ENCODE data around the gene GLUL. TPM values are rescaled to one million over a fixed set of nuclear protein-coding genes. Genes with fewer than 3 reads are reported as not detected.

GLUL gene
- total RNA-seq, 1 experiment from 2014 or later: 348 TPM

DNA sequence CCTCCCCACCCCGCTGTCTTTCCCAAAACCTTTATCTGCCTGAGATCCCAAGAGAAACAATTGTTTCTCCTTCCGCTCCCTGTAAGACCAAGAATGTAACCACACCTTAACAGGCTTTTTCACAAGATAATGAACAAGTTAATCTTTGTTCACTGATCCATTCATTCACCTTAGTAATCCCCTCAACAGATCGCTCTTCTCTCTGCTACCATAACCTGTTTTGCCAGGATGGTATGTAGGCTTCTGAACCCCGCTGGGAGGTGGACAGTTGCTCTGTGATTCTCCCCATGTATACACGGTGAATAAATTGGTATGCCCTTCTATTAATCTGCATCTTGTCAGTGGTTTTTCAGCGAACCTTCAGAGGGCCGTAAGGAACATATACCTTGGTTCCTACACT, 39.7 kb upstream of the GLUL start:
- H3K27ac ChIP-seq: no peak overlapping the region
- no peaks in the 10 kb centered on the region for H3F3A ChIP-seq (ENCODE audit: insufficient read depth, low read depth)
- ChIA-PET POLR2A (ENCODE audit: unreplicated experiment) (no interaction called here), CTCF (no interaction called here)
- no peaks in the 10 kb centered on the region for H3K9me2 ChIP-seq (ENCODE audit: insufficient read depth)
- no peak overlapping the region for H3K4me2 ChIP-seq
- no peaks in the 10 kb centered on the region for H4K20me1 ChIP-seq (ENCODE audit: insufficient read depth)
- H3K27me3 ChIP-seq (ENCODE audit: insufficient read depth, low read depth): no peaks in the 10 kb centered on the region
- H3K4me1 ChIP-seq (replicated peaks; ENCODE audit: insufficient read depth): no peaks in the 10 kb centered on the region
- H3K79me2 ChIP-seq (ENCODE audit: low read depth): no peaks in the 10 kb centered on the region
- no peak overlapping the region for H2AFZ ChIP-seq
- intact Hi-C loops (cut with micrococcal nuclease; ENCODE audit: unreplicated experiment): no loop called here
- H3K36me3 ChIP-seq (ENCODE audit: low read depth): no peaks in the 10 kb centered on the region
- DNase-seq: no peak
- H3K9me3 ChIP-seq (ENCODE audit: insufficient read depth, low read depth): no peaks in the 10 kb centered on the region
- BruUV-seq (replicated peaks): no TSS peak
- TF ChIP-seq EZH2 (IDR thresholded peaks at IDR 0.05; ENCODE audit: low read depth): no peak
- TF ChIP-seq, protein P1, sequence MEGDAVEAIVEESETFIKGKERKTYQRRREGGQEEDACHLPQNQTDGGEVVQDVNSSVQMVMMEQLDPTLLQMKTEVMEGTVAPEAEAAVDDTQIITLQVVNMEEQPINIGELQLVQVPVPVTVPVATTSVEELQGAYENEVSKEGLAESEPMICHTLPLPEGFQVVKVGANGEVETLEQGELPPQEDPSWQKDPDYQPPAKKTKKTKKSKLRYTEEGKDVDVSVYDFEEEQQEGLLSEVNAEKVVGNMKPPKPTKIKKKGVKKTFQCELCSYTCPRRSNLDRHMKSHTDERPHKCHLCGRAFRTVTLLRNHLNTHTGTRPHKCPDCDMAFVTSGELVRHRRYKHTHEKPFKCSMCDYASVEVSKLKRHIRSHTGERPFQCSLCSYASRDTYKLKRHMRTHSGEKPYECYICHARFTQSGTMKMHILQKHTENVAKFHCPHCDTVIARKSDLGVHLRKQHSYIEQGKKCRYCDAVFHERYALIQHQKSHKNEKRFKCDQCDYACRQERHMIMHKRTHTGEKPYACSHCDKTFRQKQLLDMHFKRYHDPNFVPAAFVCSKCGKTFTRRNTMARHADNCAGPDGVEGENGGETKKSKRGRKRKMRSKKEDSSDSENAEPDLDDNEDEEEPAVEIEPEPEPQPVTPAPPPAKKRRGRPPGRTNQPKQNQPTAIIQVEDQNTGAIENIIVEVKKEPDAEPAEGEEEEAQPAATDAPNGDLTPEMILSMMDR (conservative IDR thresholded peaks at IDR 0.05): no peak
- no peak overlapping the region for H3K4me3 ChIP-seq

DNA sequence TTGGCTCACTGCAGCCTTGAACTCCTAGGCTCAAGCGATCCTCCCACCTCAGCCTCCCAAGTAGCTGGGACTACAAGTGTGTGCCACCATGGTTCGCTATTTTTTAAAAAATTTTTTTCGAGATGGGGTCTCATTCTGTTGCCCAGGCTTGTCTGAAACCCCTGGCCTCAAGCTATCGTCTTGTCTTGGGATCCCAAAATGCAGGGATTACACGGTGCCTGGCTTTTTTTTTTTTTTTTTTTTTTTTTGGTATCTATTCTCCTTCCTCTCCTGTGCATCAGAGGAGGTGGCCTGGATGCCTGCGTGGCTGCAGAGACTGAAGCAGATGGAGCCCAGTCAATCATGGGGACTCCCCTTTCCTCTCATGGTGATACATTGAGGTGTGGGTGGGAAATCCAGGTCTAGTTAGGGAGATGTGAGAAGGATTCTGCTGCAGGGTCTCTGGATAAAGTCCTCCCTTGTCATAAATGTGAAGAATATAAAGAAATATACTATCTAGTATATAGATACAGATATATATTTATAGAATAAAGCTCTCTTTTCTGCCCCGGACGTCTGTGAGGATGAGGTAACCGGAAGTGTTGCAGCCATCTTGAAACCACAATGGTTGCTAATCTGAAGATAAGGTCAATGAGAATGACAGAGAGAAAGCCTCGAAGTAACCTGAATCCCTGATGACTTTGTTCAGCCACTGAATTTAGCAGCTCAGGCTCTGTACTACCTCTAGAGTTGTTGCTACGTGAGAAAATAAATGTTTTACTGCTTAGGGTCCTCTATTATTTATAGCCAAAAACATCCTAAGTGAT, 38.9 kb upstream of the GLUL start:
- H3K36me3 ChIP-seq (ENCODE audit: low read depth): no peaks in the 10 kb centered on the region

DNA sequence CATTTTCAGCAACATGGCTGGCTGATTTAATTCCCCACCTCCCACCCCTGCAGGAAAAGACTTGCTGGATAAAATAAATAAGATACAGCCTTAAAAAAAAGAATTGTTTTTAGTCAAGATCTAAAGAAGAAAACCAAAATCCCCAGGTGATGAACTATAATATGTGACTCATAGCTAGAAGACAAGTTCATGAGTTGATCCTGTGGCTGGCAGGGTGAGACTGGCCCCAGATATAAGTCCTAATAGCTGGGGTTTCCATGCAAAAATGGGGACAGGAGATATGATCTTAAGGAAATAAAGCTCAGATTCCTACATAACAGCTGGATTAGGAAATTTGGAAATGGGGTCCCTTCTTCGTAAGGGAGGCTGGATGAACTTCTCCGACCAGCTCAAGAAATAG, 36.5 kb upstream of the GLUL start:
- no peaks in the 10 kb centered on the region for H3K27me3 ChIP-seq (ENCODE audit: insufficient read depth, low read depth)
- DNase-seq: no peak
- no peaks in the 10 kb centered on the region for H3K79me2 ChIP-seq (ENCODE audit: low read depth)
- no peaks in the 10 kb centered on the region for H3K9me3 ChIP-seq (ENCODE audit: insufficient read depth, low read depth)
- no peaks in the 10 kb centered on the region for H3K9me2 ChIP-seq (ENCODE audit: insufficient read depth)
- no peak overlapping the region for H3K27ac ChIP-seq
- H4K20me1 ChIP-seq (ENCODE audit: insufficient read depth): no peaks in the 10 kb centered on the region
- H3F3A ChIP-seq (ENCODE audit: insufficient read depth, low read depth): no peaks in the 10 kb centered on the region
- H3K36me3 ChIP-seq (ENCODE audit: low read depth): no peaks in the 10 kb centered on the region
- no peaks in the 10 kb centered on the region for H3K4me1 ChIP-seq (replicated peaks; ENCODE audit: insufficient read depth)
- TF ChIP-seq EZH2 (IDR thresholded peaks at IDR 0.05; ENCODE audit: low read depth): no peak
- TF ChIP-seq, protein P1 (conservative IDR thresholded peaks at IDR 0.05): no peak
- H3K4me2 ChIP-seq: no peak overlapping the region
- intact Hi-C loops (cut with micrococcal nuclease; ENCODE audit: unreplicated experiment): no loop called here
- CTCF ChIA-PET: no interaction called here
- no TSS peak for BruUV-seq (replicated peaks)
- H2AFZ ChIP-seq: no peak overlapping the region
- POLR2A ChIA-PET (ENCODE audit: unreplicated experiment): no interaction called here
- H3K4me3 ChIP-seq: no peak overlapping the region

More for the DNA sequence above, 38.9 kb upstream of the GLUL start:
- Histone ChIP-seq H3K9me2 (ENCODE audit: insufficient read depth) (no peaks in the 10 kb centered on the region), H3K4me3 (no peak overlapping the region), H3K79me2 (ENCODE audit: low read depth) (no peaks in the 10 kb centered on the region), H3F3A (ENCODE audit: insufficient read depth, low read depth) (no peaks in the 10 kb centered on the region), H3K9me3 (ENCODE audit: insufficient read depth, low read depth) (no peaks in the 10 kb centered on the region), H2AFZ (no peak overlapping the region; the same call in 1 of the 2 replicates), H3K4me1 (replicated peaks; ENCODE audit: insufficient read depth) (no peaks in the 10 kb centered on the region), H3K27ac (no peak overlapping the region), H4K20me1 (ENCODE audit: insufficient read depth) (no peaks in the 10 kb centered on the region), H3K4me2 (no peak overlapping the region), H3K27me3 (ENCODE audit: insufficient read depth, low read depth) (no peaks in the 10 kb centered on the region)
- DNase-seq: no peak
- intact Hi-C loops (cut with micrococcal nuclease; ENCODE audit: unreplicated experiment): no loop called here
- TF ChIP-seq EZH2 (IDR thresholded peaks at IDR 0.05; ENCODE audit: low read depth): no peak
- TF ChIP-seq, protein P1 (conservative IDR thresholded peaks at IDR 0.05): no peak
- POLR2A ChIA-PET (ENCODE audit: unreplicated experiment): no interaction called here
- CTCF ChIA-PET: no interaction called here
- BruUV-seq (replicated peaks): no TSS peak

Data from PC-9 (cell line).